ENCODE measurements around the gene LRRFIP2. TPM values are rescaled to one million over a fixed set of nuclear protein-coding genes. Genes with fewer than 3 reads are reported as not detected.
A peak's percentile ranks its signal among the peaks of the same experiment; 100 is the strongest.

Gene LRRFIP2
- total RNA-seq, 1 donor from 2014 or later = 62.4 TPM

GRCh38 chr3:37163262-37164015, 10.9 kb downstream of the LRRFIP2 start:
- Mint-ChIP-seq H3K27ac (ENCODE audit: unreplicated experiment) (peak overlapping the region; percentile 77), H3K27me3 (ENCODE audit: low read depth, unreplicated experiment) (no peaks in the 10 kb centered on the region), H3K36me3 (ENCODE audit: low read depth, unreplicated experiment) (peaks cover 7% of the 10 kb centered on the region), H3K4me3 (ENCODE audit: unreplicated experiment) (no peak overlapping the region), H3K4me1 (ENCODE audit: low read depth, unreplicated experiment) (peaks cover 23% of the 10 kb centered on the region), H3K9me3 (ENCODE audit: unreplicated experiment) (no peaks in the 10 kb centered on the region)
- Histone ChIP-seq H3K4me3 (ENCODE audit: insufficient read depth, low read depth, low read length) (no peak overlapping the region), H3K4me1 (ENCODE audit: insufficient read depth, low read length) (peaks cover 19% of the 10 kb centered on the region), H3K4me2 (ENCODE audit: low read length) (peak overlapping the region; percentile 31), H3K79me2 (ENCODE audit: insufficient read depth, low read length) (peaks cover 55% of the 10 kb centered on the region), H2AFZ (ENCODE audit: low read depth, low read length) (no peak overlapping the region), H3K9me3 (ENCODE audit: insufficient read depth, low read depth, low read length) (no peaks in the 10 kb centered on the region), H3K36me3 (ENCODE audit: insufficient read depth, low read length) (peaks cover 4% of the 10 kb centered on the region), H3K9ac (ENCODE audit: low read length) (peak overlapping the region; percentile 12), H3K27ac (ENCODE audit: low read depth, low read length) (peak overlapping the region; percentile 58), H3K27me3 (ENCODE audit: insufficient read depth, low read length) (no peaks in the 10 kb centered on the region), H4K20me1 (ENCODE audit: insufficient read depth, low read length) (no peaks in the 10 kb centered on the region)
- DNase-seq (ENCODE audit: low read depth) (peak; percentile 89), FAIRE-seq (no peak)
- TF ChIP-seq CTCF (IDR thresholded peaks at IDR 0.05; ENCODE audit: insufficient read depth, low read depth, low read length) (no peak), EZH2 (IDR thresholded peaks at IDR 0.05; ENCODE audit: insufficient read depth, low read length) (no peak)

- FAIRE-seq = no peak
- Histone ChIP-seq H3K79me2 (ENCODE audit: insufficient read depth, low read length) (peaks cover 52% of the 10 kb centered on the region), H3K4me3 (ENCODE audit: insufficient read depth, low read depth, low read length) (peak overlapping the region; percentile 3), H3K27ac (ENCODE audit: low read depth, low read length) (peak overlapping the region; percentile 58), H4K20me1 (ENCODE audit: insufficient read depth, low read length) (peaks cover 3% of the 10 kb centered on the region), H2AFZ (ENCODE audit: low read depth, low read length) (no peak overlapping the region), H3K9ac (ENCODE audit: low read length) (no peak overlapping the region), H3K4me2 (ENCODE audit: low read length) (peak overlapping the region; percentile 31), H3K9me3 (ENCODE audit: insufficient read depth, low read depth, low read length) (no peaks in the 10 kb centered on the region), H3K27me3 (ENCODE audit: insufficient read depth, low read length) (no peaks in the 10 kb centered on the region), H3K4me1 (ENCODE audit: insufficient read depth, low read length) (peaks cover 19% of the 10 kb centered on the region), H3K36me3 (ENCODE audit: insufficient read depth, low read length) (peaks cover 4% of the 10 kb centered on the region)
- Mint-ChIP-seq H3K27ac (ENCODE audit: unreplicated experiment) (peak overlapping the region; percentile 77), H3K36me3 (ENCODE audit: low read depth, unreplicated experiment) (peaks cover 7% of the 10 kb centered on the region), H3K9me3 (ENCODE audit: unreplicated experiment) (no peaks in the 10 kb centered on the region), H3K4me1 (ENCODE audit: low read depth, unreplicated experiment) (peaks cover 23% of the 10 kb centered on the region), H3K4me3 (ENCODE audit: unreplicated experiment) (no peak overlapping the region), H3K27me3 (ENCODE audit: low read depth, unreplicated experiment) (no peaks in the 10 kb centered on the region)
- TF ChIP-seq EZH2 (IDR thresholded peaks at IDR 0.05; ENCODE audit: insufficient read depth, low read length) (no peak), CTCF (IDR thresholded peaks at IDR 0.05; ENCODE audit: insufficient read depth, low read depth, low read length) (no peak)
- no peak for DNase-seq (ENCODE audit: low read depth)
Observed at GRCh38 chr3:37162501-37163245, 11.7 kb downstream of the LRRFIP2 start.
